OCI-LY7 (cell line): ENCODE data around the gene CAP1. TPM values are rescaled to one million over a fixed set of nuclear protein-coding genes. Genes with fewer than 3 reads are reported as not detected.

ENCODE experiments used
- BruUV-seq: library from RNA; stranded (reverse); fragments of 400-500 nt; replicated peaks from 2 replicates; lab custom pipeline; 2021; lab: Mats Ljungman, UMichigan
- CTCF ChIA-PET: fragments of 300-600 bp; sonication (Branson Sonifier 250); formaldehyde crosslinking; loops from one replicate; lab custom pipeline; 2022; ENCODE audit warnings: antibody characterized with exemption; ENCODE audit not compliant: unreplicated experiment; lab: Charles Lee
- POLR2A ChIA-PET: fragments of 300-600 bp; sonication (Branson Sonifier 250); formaldehyde crosslinking; loops from one replicate; lab custom pipeline; 2022; ENCODE audit warnings: antibody characterized with exemption; lab: Charles Lee
- DNase-seq: peaks from one replicate; pipeline ENCODE4 v3.0.0-alpha.2; 2015; ENCODE audit warnings: low spot score
- H2AFZ ChIP-seq: fragments of 200-600 bp; sonication (generic), shearing (Covaris generic); 2 replicates; pipeline ENCODE4 v1.6.1; 2014; ENCODE audit warnings: mild to moderate bottlenecking, antibody characterized with exemption, low read length, moderate library complexity
- H3K27ac ChIP-seq: fragments of 200-600 bp; sonication (generic); 2 replicates; pipeline ENCODE4 v1.5.1; 2014; ENCODE audit warnings: mixed run types, low read depth, mild to moderate bottlenecking, moderate library complexity, low read length, inconsistent platforms; ENCODE audit not compliant: poor library complexity, severe bottlenecking
- H3K36me3 ChIP-seq: fragments of 200-600 bp; sonication (generic); 2 replicates; pipeline ENCODE4 v1.6.1; 2014; ENCODE audit warnings: mild to moderate bottlenecking, antibody characterized with exemption, low read length, moderate library complexity, mixed read lengths; ENCODE audit not compliant: insufficient read depth
- H3K4me1 ChIP-seq: fragments of 200-600 bp; sonication (generic); 2 replicates; pipeline ENCODE4 v1.5.1; 2014; ENCODE audit warnings: mild to moderate bottlenecking, low read length; ENCODE audit not compliant: insufficient read depth, poor library complexity, severe bottlenecking
- H3K4me2 ChIP-seq: fragments of 200-600 bp; sonication (generic); 2 replicates; pipeline ENCODE4 v1.6.1; 2014; ENCODE audit warnings: mild to moderate bottlenecking, low read length
- H3K4me3 ChIP-seq: fragments of 200-600 bp; sonication (generic); 2 replicates; pipeline ENCODE4 v1.5.1; 2014; ENCODE audit warnings: mild to moderate bottlenecking, low read depth, low read length; ENCODE audit not compliant: poor library complexity, severe bottlenecking
- H3K79me2 ChIP-seq: fragments of 200-600 bp; sonication (generic); 2 replicates; pipeline ENCODE4 v1.6.1; 2016; ENCODE audit warnings: low read depth, mild to moderate bottlenecking, low read length, moderate library complexity, mixed read lengths; ENCODE audit not compliant: insufficient read depth
- H3K9me2 ChIP-seq: fragments of 200-600 bp; sonication (generic); 2 replicates; pipeline ENCODE4 v1.6.1; 2016; ENCODE audit warnings: mild to moderate bottlenecking, low read length, mixed read lengths; ENCODE audit not compliant: insufficient read depth
- H3K9me3 ChIP-seq: fragments of 200-600 bp; sonication (generic); 2 replicates; pipeline ENCODE4 v1.6.1; 2014; ENCODE audit warnings: mild to moderate bottlenecking, mixed run types, low read length, mixed read lengths
- H4K20me1 ChIP-seq: fragments of 200-600 bp; sonication (generic); 2 replicates; pipeline ENCODE4 v1.6.1; 2014; ENCODE audit warnings: mild to moderate bottlenecking, antibody characterized with exemption, low read length, moderate library complexity, mixed read lengths; ENCODE audit not compliant: insufficient read depth
- CTCF ChIP-seq: fragments of 200-600 bp; sonication (generic); conservative IDR thresholded peaks from 2 replicates; pipeline ENCODE4 v1.5.1; 2014; ENCODE audit warnings: mild to moderate bottlenecking, antibody characterized with exemption, low read length, moderate library complexity, mixed read lengths
- EZH2phosphoT487 ChIP-seq: fragments of 200-600 bp; sonication (generic); IDR thresholded peaks from 2 replicates; pipeline ENCODE4 v1.6.1; 2018; ENCODE audit warnings: low read depth, borderline replicate concordance, mild to moderate bottlenecking, mixed run types, antibody characterized with exemption, low read length, moderate library complexity, mixed read lengths
- intact Hi-C: fragments of 100-400 bp; cut with micrococcal nuclease; formaldehyde crosslinking; loops from one replicate; pipeline ENCODE4 v1.10.0; 2022; ENCODE audit not compliant: unreplicated experiment
- total RNA-seq, 2 experiments: library from RNA; depleted of rRNA in 1 of 2; stranded (reverse); fragments of >200 nt in 1 of 2; shearing (Covaris generic) in 1 of 2; gene quantifications; 2 replicates each; pipeline ENCODE4 v1.2.3, GENCODE V29; 2014 to 2022

The CAP1 gene
- total RNA-seq, 2 experiments from 2014 or later: 193 to 296 TPM

- Histone ChIP-seq H3K27ac (no peak overlapping the region), H3K36me3 (peaks cover 37% of the 10 kb centered on the region), H2AFZ (no peak overlapping the region), H3K9me2 (no peaks in the 10 kb centered on the region), H4K20me1 (no peaks in the 10 kb centered on the region), H3K4me1 (peaks cover 29% of the 10 kb centered on the region), H3K79me2 (peaks cover 25% of the 10 kb centered on the region), H3K4me2 (peak overlapping the region; percentile 83), H3K4me3 (peak overlapping the region; percentile 91), H3K9me3 (no peaks in the 10 kb centered on the region)
- intact Hi-C loops: no loop called here
- TF ChIP-seq CTCF (no peak), EZH2phosphoT487 (no peak)
- POLR2A ChIA-PET: interaction anchor here (0.6 kb wide), 1 partner anchor 182 kb away, joined by 3 read pairs; no protein-coding TSS in a partner anchor
- DNase-seq: no peak
- no TSS peak for BruUV-seq
- CTCF ChIA-PET: no interaction called here
Measured at GRCh38 chr1:40095806-40096205, 55.3 kb downstream of the CAP1 start.

GRCh38 chr1:40096646-40096976 lies 56.1 kb downstream of the CAP1 start:
- intact Hi-C loops: no loop called here

More at GRCh38 chr1:40096646-40096976, 56.1 kb downstream of the CAP1 start:
- ChIA-PET CTCF (interaction anchor here (0.5 kb wide), 1 partner anchor 248 kb away, joined by 6 read pairs; no protein-coding TSS in a partner anchor), POLR2A (interaction anchor here (0.6 kb wide), 2 partner anchors 183 to 381 kb away, joined by 3 read pairs; no protein-coding TSS in a partner anchor)
- Histone ChIP-seq H3K36me3 (peaks cover 29% of the 10 kb centered on the region), H3K4me2 (peak overlapping the region; percentile 83), H2AFZ (peak overlapping the region; percentile 98), H3K9me3 (no peaks in the 10 kb centered on the region), H3K79me2 (peaks cover 25% of the 10 kb centered on the region), H3K4me3 (peak overlapping the region; percentile 91), H3K9me2 (no peaks in the 10 kb centered on the region), H4K20me1 (no peaks in the 10 kb centered on the region), H3K4me1 (peaks cover 29% of the 10 kb centered on the region), H3K27ac (peak overlapping the region; percentile 34)
- TF ChIP-seq CTCF: no peak
- no peak for TF ChIP-seq EZH2phosphoT487
- DNase-seq: no peak
- BruUV-seq: TSS peak; percentile 80
